ENCODE data around the gene EPHB3. TPM values are rescaled to one million over a fixed set of nuclear protein-coding genes. Genes with fewer than 3 reads are reported as not detected.

Gene EPHB3
- total RNA-seq, 1 donor from 2014 or later, result 0.92 TPM

GRCh38 chr3:184570489-184570888, 8.9 kb downstream of the EPHB3 start:
- TF ChIP-seq CTCF (conservative IDR thresholded peaks at IDR 0.05; ENCODE audit: low read depth, low read length), result no peak
- H3K4me3 ChIP-seq (ENCODE audit: low read depth, low read length), result no peak overlapping the region
- no peak for DNase-seq (ENCODE audit: low read depth)

- no peak for DNase-seq (ENCODE audit: low read depth)
- H3K4me3 ChIP-seq (ENCODE audit: low read depth, low read length), result no peak overlapping the region
- TF ChIP-seq CTCF (conservative IDR thresholded peaks at IDR 0.05; ENCODE audit: low read depth, low read length), result no peak
These were observed 10.3 kb downstream of the EPHB3 start for GRCh38 chr3:184571750-184572377.

GRCh38 chr3:184572633-184573270, 11.2 kb downstream of the EPHB3 start:
- TF ChIP-seq CTCF (conservative IDR thresholded peaks at IDR 0.05; ENCODE audit: low read depth, low read length), result no peak
- H3K4me3 ChIP-seq (ENCODE audit: low read depth, low read length), result no peak overlapping the region
- DNase-seq (ENCODE audit: low read depth), result no peak

GRCh38 chr3:184574515-184575417, 13.2 kb downstream of the EPHB3 start:
- no peak overlapping the region for H3K4me3 ChIP-seq (ENCODE audit: low read depth, low read length)
- TF ChIP-seq CTCF (conservative IDR thresholded peaks at IDR 0.05; ENCODE audit: low read depth, low read length), result no peak

GRCh38 chr3:184575701-184576100, 14.1 kb downstream of the EPHB3 start:
- DNase-seq (ENCODE audit: low read depth), result no peak
- no peak overlapping the region for H3K4me3 ChIP-seq (ENCODE audit: low read depth, low read length)
- no peak for TF ChIP-seq CTCF (conservative IDR thresholded peaks at IDR 0.05; ENCODE audit: low read depth, low read length)

More at GRCh38 chr3:184574515-184575417, 13.2 kb downstream of the EPHB3 start:
- no peak for DNase-seq (ENCODE audit: low read depth)

GRCh38 chr3:184576457-184577240, 15.1 kb downstream of the EPHB3 start:
- H3K4me3 ChIP-seq (ENCODE audit: low read depth, low read length), result no peak overlapping the region
- no peak for DNase-seq (ENCODE audit: low read depth)
- no peak for TF ChIP-seq CTCF (conservative IDR thresholded peaks at IDR 0.05; ENCODE audit: low read depth, low read length)
